HCT116 (cell line): ENCODE measurements around the gene NOTCH2NLA. TPM values are rescaled to one million over a fixed set of nuclear protein-coding genes. Genes with fewer than 3 reads are reported as not detected.
"Not testable (repeated sequence)": the region's sequence is repeated elsewhere in the genome, so short reads cannot be mapped to it uniquely, and the experiment has no call there.

ENCODE experiments used
- ATAC-seq: fragments of 200-7000 bp; cut with Tn5 transposase; 2 replicates; pipeline ENCODE4 v1.9.1; 2020; ENCODE audit warnings: mild to moderate bottlenecking, moderate library complexity
- Bru-seq: library from RNA; stranded (reverse); fragments of 400-500 nt; gene quantifications from one replicate; lab custom pipeline; 2021; lab: Mats Ljungman, UMichigan
- BruChase-seq, 2 experiments: library from RNA; stranded (reverse); fragments of 400-500 nt; gene quantifications; one replicate each; lab custom pipeline; 2021; lab: Mats Ljungman, UMichigan
- BruUV-seq: library from RNA; stranded (reverse); fragments of 400-500 nt; replicated peaks from 2 replicates; lab custom pipeline; 2021; lab: Mats Ljungman, UMichigan
- CTCF ChIA-PET: fragments of 300-600 bp; sonication (Branson Sonifier 250); formaldehyde crosslinking; loops from one replicate; lab custom pipeline; 2021; ENCODE audit warnings: antibody characterized with exemption; lab: Charles Lee
- POLR2A ChIA-PET: fragments of 300-600, 350-600 bp; sonication (Branson Sonifier 250); formaldehyde crosslinking; loops from one replicate; lab custom pipeline; 2021; ENCODE audit warnings: antibody characterized with exemption; lab: Charles Lee
- RAD21 ChIA-PET, 2 experiments: fragments of 300-600 bp; sonication (Branson Sonifier 250); formaldehyde crosslinking; loops; one replicate each; lab custom pipeline; 2023; ENCODE audit warnings: low total read pairs in 2 of 2; ENCODE audit not compliant: uncharacterized antibody in 2 of 2, unreplicated experiment in 2 of 2, low non-redundant PET in 1 of 2; lab: Charles Lee
- DNase-seq: peaks from one replicate; pipeline ENCODE4 v3.0.0-alpha.2; 2010; ENCODE audit warnings: low read depth, low spot score
- H2AFZ ChIP-seq: fragments of 200-600 bp; shearing (Covaris generic), sonication (generic); 2 replicates; pipeline ENCODE4 v1.6.1; 2017; ENCODE audit warnings: low read depth, mixed run types, mixed read lengths, antibody characterized with exemption, low read length; ENCODE audit not compliant: poor library complexity, severe bottlenecking
- H3K27ac ChIP-seq: 2 replicates; pipeline ENCODE4 v1.5.1; 2012; ENCODE audit warnings: low read depth, low read length
- H3K27me3 ChIP-seq: fragments of 200-600 bp; sonication (generic); 2 replicates; pipeline ENCODE4 v1.6.1; 2016; ENCODE audit warnings: mixed run types, low read length, mixed read lengths; ENCODE audit not compliant: insufficient read depth
- H3K36me3 ChIP-seq, 2 experiments: fragments of 200-500 bp in 1 of 2; fragments of 200-600 bp in 1 of 2; sonication (Bioruptor generic) in 1 of 2; sonication (generic) in 1 of 2; 2 replicates each; pipeline versions ENCODE4 v1.5.1 to v1.6.1; 2014 to 2016; ENCODE audit warnings: low read length in 2 of 2, inconsistent platforms in 1 of 2, mixed read lengths in 1 of 2, mixed run types in 1 of 2; ENCODE audit not compliant: insufficient read depth in 2 of 2, control insufficient read depth in 1 of 2
- H3K4me1 ChIP-seq, 2 experiments: fragments of 200-600 bp in 1 of 2; sonication (generic) in 1 of 2; 2 replicates each; pipeline versions ENCODE4 v1.5.1 to v1.6.1; 2012 to 2017; ENCODE audit warnings: low read length in 2 of 2, inconsistent platforms in 1 of 2, mild to moderate bottlenecking in 1 of 2, mixed read lengths in 1 of 2, mixed run types in 1 of 2, moderate library complexity in 1 of 2; ENCODE audit not compliant: insufficient read depth in 2 of 2, control insufficient read depth in 1 of 2
- H3K4me2 ChIP-seq: fragments of 200-600 bp; sonication (generic); 2 replicates; pipeline ENCODE4 v1.6.1; 2017; ENCODE audit warnings: mixed run types, low read length, mixed read lengths
- H3K4me3 ChIP-seq, 2 experiments: fragments of 200-600 bp in 1 of 2; sonication (generic) in 1 of 2; replicated peaks in 1 of 2; 2 replicates each; pipeline ENCODE4 v1.5.1; 2011 to 2016; ENCODE audit warnings: low read length in 2 of 2, control low read depth in 1 of 2, low read depth in 1 of 2, mild to moderate bottlenecking in 1 of 2, mixed read lengths in 1 of 2, mixed run types in 1 of 2
- H3K79me2 ChIP-seq: fragments of 200-600 bp; sonication (generic); 2 replicates; pipeline ENCODE4 v1.6.1; 2017; ENCODE audit warnings: mild to moderate bottlenecking, mixed run types, low read length, moderate library complexity, mixed read lengths; ENCODE audit not compliant: insufficient read depth
- H3K9ac ChIP-seq: fragments of 200-600 bp; sonication (generic); 2 replicates; pipeline ENCODE4 v1.6.1; 2016; ENCODE audit warnings: low read length, mixed read lengths
- H3K9me2 ChIP-seq: fragments of 200-600 bp; sonication (generic), shearing (Covaris generic); 2 replicates; pipeline ENCODE4 v1.6.1; 2017; ENCODE audit warnings: mixed run types, mild to moderate bottlenecking, moderate library complexity; ENCODE audit not compliant: insufficient read depth
- H3K9me3 ChIP-seq, 2 experiments: fragments of 200-500 bp in 1 of 2; fragments of 200-600 bp in 1 of 2; sonication (Bioruptor generic) in 1 of 2; sonication (generic) in 1 of 2; 2 replicates each; pipeline ENCODE4 v1.6.1; 2014 to 2017; ENCODE audit warnings: low read length in 2 of 2, mixed read lengths in 2 of 2, inconsistent platforms in 1 of 2, low read depth in 1 of 2, mild to moderate bottlenecking in 1 of 2, mixed run types in 1 of 2, moderate library complexity in 1 of 2; ENCODE audit not compliant: control insufficient read depth in 1 of 2, insufficient read depth in 1 of 2
- H4K20me1 ChIP-seq: fragments of 200-600 bp; sonication (generic), shearing (Covaris generic); 2 replicates; pipeline ENCODE4 v1.6.1; 2017; ENCODE audit warnings: mixed run types, mild to moderate bottlenecking, moderate library complexity; ENCODE audit not compliant: insufficient read depth
- intact Hi-C: fragments of 100-400 bp; cut with micrococcal nuclease; formaldehyde crosslinking; loops from 2 replicates; pipeline ENCODE4 v1.10.0; 2022
- long read RNA-seq: library from polyadenylated mRNA; unstranded; transcript quantifications from one replicate; pipeline ENCODE4 v2.0.0, GENCODE V29; 2021; ENCODE audit not compliant: unreplicated experiment
- polyA plus RNA-seq: library from polyadenylated mRNA; unstranded; fragments of >200 nt; gene quantifications from 2 replicates; pipeline ENCODE4 v1.2.1, GENCODE V29; 2012; ENCODE audit warnings: missing spikeins
- total RNA-seq: library from RNA; stranded (reverse); gene quantifications from one replicate; pipeline ENCODE4 v1.2.1, GENCODE V29; 2021; ENCODE audit not compliant: unreplicated experiment

Gene NOTCH2NLA
- total RNA-seq (26.3 TPM), Bru-seq, nascent RNA (percentile 73 among the genes with signal in this experiment), BruChase-seq, experiment 1, labeled RNA remaining after a 6-hour chase (percentile 67 among the genes with signal in this experiment), BruChase-seq, experiment 2, labeled RNA remaining after a 2-hour chase (percentile 81 among the genes with signal in this experiment)
- polyA plus RNA-seq: 13.0 and 17.5 TPM in 2 replicates
- long read RNA-seq, transcript NOTCH2NLA-201 (5 exons, 1,874 nt): major isoform, 7 of 10 reads
- long read RNA-seq, partial matches to known transcripts: 0 of 10 reads
- long read RNA-seq, other reads (novel, unspliced or antisense): 3 of 10 reads

- H3K36me3 ChIP-seq, intact Hi-C loops, DNase-seq, RAD21 ChIA-PET, POLR2A ChIA-PET, H3K9me3 ChIP-seq, BruUV-seq, CTCF ChIA-PET, H3K27me3 ChIP-seq, H4K20me1 ChIP-seq, H2AFZ ChIP-seq, H3K9me2 ChIP-seq, H3K79me2 ChIP-seq, H3K4me1 ChIP-seq: not testable (repeated sequence)
- Histone ChIP-seq H3K4me2 (peak within 1 kb of the TSS; percentile 47; the same call in 1 of the 2 replicates), H3K27ac (peak within 1 kb of the TSS; percentile 43; the same call in 1 of the 2 replicates), H3K4me3 (peak within 1 kb of the TSS; percentile 43 to 54), H3K9ac (peak within 1 kb of the TSS; percentile 63)
- ATAC-seq: peak; percentile 99
Observed at GRCh38 chr1:146228710-146229477, at the start of gene NOTCH2NLA. TSS of gene NOTCH2NLA (minus strand) at chr1:146229021. CDS start at chr1:146189337, 39,684 bp downstream.

GRCh38 chr1:146278346-146278745, 49.5 kb upstream of the NOTCH2NLA start:
- CTCF ChIA-PET, H3K4me1 ChIP-seq, H3K36me3 ChIP-seq, intact Hi-C loops, H3K4me3 ChIP-seq, H3K9me3 ChIP-seq, H4K20me1 ChIP-seq, H2AFZ ChIP-seq, H3K9me2 ChIP-seq, BruUV-seq, H3K9ac ChIP-seq, H3K27ac ChIP-seq, H3K4me2 ChIP-seq, H3K79me2 ChIP-seq, RAD21 ChIA-PET, POLR2A ChIA-PET, ATAC-seq, H3K27me3 ChIP-seq, DNase-seq: not testable (repeated sequence)

- BruUV-seq, RAD21 ChIA-PET: not testable (repeated sequence)
Observed at GRCh38 chr1:146277087-146277486, 48.3 kb upstream of the NOTCH2NLA start.

GRCh38 chr1:146274083-146274482, 45.3 kb upstream of the NOTCH2NLA start:
- BruUV-seq, H2AFZ ChIP-seq, CTCF ChIA-PET, intact Hi-C loops, POLR2A ChIA-PET, H3K36me3 ChIP-seq, H3K4me3 ChIP-seq, DNase-seq, H3K9ac ChIP-seq, H3K9me2 ChIP-seq, H3K27ac ChIP-seq, H4K20me1 ChIP-seq, RAD21 ChIA-PET, H3K27me3 ChIP-seq, H3K4me1 ChIP-seq, H3K4me2 ChIP-seq, H3K79me2 ChIP-seq, H3K9me3 ChIP-seq, ATAC-seq: not testable (repeated sequence)

More at GRCh38 chr1:146277087-146277486, 48.3 kb upstream of the NOTCH2NLA start:
- CTCF ChIA-PET, H3K9me2 ChIP-seq, H3K27me3 ChIP-seq, H3K4me3 ChIP-seq, ATAC-seq, H3K4me1 ChIP-seq, H3K79me2 ChIP-seq, H3K9me3 ChIP-seq, H4K20me1 ChIP-seq, H3K9ac ChIP-seq, H3K4me2 ChIP-seq, H3K36me3 ChIP-seq, DNase-seq, H2AFZ ChIP-seq, H3K27ac ChIP-seq, intact Hi-C loops, POLR2A ChIA-PET: not testable (repeated sequence)
